AML-193 (cell line): ENCODE measurements around the gene PVR.

Experiments used
- DNase-seq, 2 experiments: peaks; one replicate each; lab custom pipeline; 2025; lab: John Stamatoyannopoulos, UW

The PVR gene, protein sequence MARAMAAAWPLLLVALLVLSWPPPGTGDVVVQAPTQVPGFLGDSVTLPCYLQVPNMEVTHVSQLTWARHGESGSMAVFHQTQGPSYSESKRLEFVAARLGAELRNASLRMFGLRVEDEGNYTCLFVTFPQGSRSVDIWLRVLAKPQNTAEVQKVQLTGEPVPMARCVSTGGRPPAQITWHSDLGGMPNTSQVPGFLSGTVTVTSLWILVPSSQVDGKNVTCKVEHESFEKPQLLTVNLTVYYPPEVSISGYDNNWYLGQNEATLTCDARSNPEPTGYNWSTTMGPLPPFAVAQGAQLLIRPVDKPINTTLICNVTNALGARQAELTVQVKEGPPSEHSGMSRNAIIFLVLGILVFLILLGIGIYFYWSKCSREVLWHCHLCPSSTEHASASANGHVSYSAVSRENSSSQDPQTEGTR

DNA sequence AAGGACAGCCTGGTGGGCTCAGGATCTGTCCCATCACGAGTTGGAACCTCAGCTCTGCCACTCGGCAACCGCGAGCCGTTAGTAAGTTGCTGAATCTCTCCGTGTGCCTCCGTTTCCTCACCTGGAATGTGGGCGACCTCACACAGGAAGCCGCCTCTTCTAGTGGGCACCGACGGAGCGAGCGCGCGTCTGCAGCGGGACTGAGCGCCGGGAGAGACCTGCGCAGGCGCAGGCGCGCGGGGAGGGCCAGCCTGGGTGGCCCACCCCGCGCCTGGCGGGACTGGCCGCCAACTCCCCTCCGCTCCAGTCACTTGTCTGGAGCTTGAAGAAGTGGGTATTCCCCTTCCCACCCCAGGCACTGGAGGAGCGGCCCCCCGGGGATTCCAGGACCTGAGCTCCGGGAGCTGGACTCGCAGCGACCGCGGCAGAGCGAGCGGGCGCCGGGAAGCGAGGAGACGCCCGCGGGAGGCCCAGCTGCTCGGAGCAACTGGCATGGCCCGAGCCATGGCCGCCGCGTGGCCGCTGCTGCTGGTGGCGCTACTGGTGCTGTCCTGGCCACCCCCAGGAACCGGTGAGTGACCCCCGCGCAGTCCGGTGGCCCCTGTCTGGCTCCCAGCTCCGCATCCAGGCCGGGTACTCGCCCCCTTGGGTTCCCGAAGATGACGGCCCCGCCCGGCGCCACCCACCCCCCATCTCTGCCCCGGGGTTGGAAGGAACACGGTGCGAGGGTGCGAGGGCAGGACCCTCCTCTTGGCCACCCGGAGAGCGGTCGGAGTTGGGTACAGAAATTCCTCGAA, at the start of gene PVR:
Gene PVR (plus strand): TSS at position 306 of the 797 bp plus-strand sequence. CDS start 187 bp downstream, at position 493.
- DNase-seq: peak; percentile 41 to 46

GRCh38 chr19:44596428-44597130, 47.1 kb upstream of the PVR start:
- no peak for DNase-seq

DNA sequence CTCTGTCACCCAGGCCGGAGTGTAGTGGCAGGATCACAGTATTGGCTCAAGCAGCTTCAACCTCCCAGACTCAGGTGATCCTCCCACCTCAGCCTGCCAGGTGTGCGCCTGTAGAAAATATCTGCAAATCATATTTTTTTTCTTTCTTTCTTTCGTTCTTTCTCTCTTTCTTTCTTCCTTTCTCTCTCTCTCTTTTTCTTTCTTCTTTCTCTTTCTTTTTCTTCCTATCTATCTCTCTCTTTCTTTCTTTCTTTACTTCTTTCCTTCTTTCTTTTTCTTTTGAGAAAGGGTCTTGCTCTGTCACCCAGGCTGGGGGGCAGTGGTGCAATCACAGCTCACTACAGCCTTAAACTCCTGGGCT, 46.6 kb upstream of the PVR start:
- no peak for DNase-seq

DNA sequence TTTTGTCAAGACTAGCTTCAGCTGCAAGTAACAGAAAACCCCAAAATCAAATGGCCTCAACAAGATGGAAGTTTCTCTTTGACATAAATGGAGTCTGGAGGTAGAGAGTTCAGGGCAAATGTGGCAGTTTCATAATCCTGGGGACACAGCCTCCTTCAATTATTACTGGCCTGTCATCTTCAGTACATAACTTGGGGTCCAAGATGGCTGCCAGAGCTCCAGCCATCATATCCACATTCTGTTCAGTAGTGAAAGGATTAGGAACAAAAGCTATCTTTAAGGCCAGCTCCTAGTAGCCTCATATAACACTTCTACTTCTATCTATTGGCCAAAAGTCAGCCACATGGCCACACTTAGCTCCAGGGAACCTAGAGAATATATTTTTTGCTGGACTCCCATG, 45.4 kb upstream of the PVR start:
- DNase-seq: no peak

DNA sequence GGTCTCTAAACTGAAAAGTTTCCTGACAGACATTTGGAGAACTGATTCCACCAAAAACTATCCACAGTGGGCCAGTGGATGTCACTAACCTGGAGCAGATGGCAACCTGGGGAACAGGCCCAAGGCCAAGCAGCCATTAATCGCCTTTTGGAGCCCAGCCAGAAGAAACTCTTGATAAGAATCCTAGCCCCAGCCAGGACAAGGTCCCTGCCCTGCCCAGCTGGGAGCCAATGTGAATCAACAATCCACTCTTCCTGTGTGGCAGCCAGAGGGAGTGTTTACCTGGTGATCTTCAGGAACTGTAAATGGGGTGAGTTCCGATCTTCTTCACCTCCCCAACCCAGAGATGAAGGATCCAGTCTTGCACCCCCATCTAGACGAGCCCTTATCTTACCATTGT, 44.8 kb upstream of the PVR start:
- DNase-seq: no peak

- no peak for DNase-seq
Observed at GRCh38 chr19:44600466-44600865, 43.2 kb upstream of the PVR start.

- no peak for DNase-seq
Observed at GRCh38 chr19:44602081-44602480, 41.6 kb upstream of the PVR start.

GRCh38 chr19:44603201-44603945, 40.3 kb upstream of the PVR start:
- DNase-seq: no peak

GRCh38 chr19:44604241-44604640, 39.5 kb upstream of the PVR start:
- DNase-seq: no peak

- DNase-seq: no peak
Observed at GRCh38 chr19:44605547-44605946, 38.2 kb upstream of the PVR start.

- DNase-seq: no peak
Observed at GRCh38 chr19:44607049-44607448, 36.7 kb upstream of the PVR start.

GRCh38 chr19:44607917-44608316, 35.8 kb upstream of the PVR start:
- no peak for DNase-seq

- DNase-seq: no peak
Observed at GRCh38 chr19:44608391-44608821, 35.3 kb upstream of the PVR start.

DNA sequence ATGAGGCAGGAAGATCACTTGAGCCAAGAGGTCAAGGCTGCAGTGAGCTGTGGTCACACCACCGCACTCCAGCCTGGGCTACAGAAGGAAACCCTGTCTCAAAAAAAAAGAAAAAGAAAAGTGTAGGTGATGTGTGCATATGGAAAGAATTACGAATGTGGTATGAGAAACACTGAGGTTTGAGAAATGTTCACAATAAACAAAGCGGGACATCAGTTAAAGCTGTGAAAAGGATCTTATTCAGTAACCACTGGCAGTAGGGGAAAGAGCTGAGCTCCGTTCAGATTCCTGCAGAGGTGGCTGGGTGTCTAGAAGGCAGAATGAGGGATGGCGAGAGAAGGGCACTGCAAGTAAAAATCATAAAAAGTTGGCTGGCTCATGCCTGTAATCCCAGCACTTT, 34.5 kb upstream of the PVR start:
- no peak for DNase-seq

DNA sequence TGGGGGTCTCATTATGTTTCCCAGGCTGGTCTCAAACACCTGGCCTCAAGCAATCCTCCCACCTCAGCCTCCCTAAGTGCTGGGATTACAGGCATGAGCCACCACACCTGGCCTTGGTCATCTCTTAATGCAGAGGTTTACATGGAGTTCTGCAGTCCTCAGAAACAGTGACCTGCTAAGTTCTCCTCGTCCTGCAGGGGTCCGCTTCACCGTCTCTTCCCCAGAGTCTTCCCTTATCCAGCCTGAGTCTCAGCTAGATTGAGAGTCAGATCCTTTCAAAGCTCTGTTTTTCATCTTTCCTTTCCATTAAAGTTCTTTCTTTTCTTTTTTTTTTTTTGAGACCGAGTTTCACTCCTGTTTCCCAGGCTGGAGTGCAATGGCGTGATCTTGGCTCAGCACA, 33.2 kb upstream of the PVR start:
- DNase-seq: peak; percentile 2 to 17

DNA sequence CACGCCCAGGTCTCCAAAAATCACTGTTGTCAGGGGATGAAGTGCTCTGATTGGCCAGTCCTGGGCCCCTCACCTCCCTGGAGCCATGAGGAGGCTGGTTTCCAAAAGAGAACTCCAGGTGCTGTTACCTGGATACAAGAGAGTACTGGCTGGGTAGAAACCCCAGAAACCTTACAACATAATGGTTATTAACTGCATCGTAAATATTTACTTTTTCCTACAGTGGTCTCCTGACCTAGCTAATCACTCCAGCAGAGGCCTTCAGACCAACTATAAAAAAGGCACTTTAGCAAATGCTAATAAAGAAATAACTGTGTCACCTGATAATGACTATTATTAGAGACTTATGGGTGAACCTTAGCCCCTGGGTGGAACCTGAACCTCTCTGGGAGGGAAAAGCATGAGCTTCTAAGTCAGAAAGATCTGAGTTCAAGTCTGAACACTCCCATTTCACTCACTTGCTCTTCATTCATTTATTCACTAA, 31.9 kb upstream of the PVR start:
- no peak for DNase-seq

GRCh38 chr19:44613295-44614178, 30.2 kb upstream of the PVR start, which contains the start of gene IGSF23:
Gene IGSF23 (plus strand): TSS chr19:44613563. CDS start chr19:44613646, 83 bp downstream.
- DNase-seq: no peak

- no peak for DNase-seq
Observed at GRCh38 chr19:44614313-44614712, 29.4 kb upstream of the PVR start.

- no peak for DNase-seq
Observed at GRCh38 chr19:44615863-44616247, 27.9 kb upstream of the PVR start.

- DNase-seq: no peak
Observed at GRCh38 chr19:44617110-44617880, 26.4 kb upstream of the PVR start.
